ENCODE measurements around the gene UTP15.

Gene UTP15

GRCh38 chr5:73630765-73631164 is 65.2 kb downstream of the UTP15 start:
- TF ChIP-seq CTCF (conservative IDR thresholded peaks at IDR 0.05; ENCODE audit: low read length) = no peak
- no peak for DNase-seq (ENCODE audit: low read depth)
- H3K4me3 ChIP-seq (ENCODE audit: low read length) = no peak overlapping the region

GRCh38 chr5:73631500-73631899 is 66.0 kb downstream of the UTP15 start:
- H3K4me3 ChIP-seq (ENCODE audit: low read length) = no peak overlapping the region
- DNase-seq (ENCODE audit: low read depth) = no peak
- TF ChIP-seq CTCF (conservative IDR thresholded peaks at IDR 0.05; ENCODE audit: low read length) = no peak
